ENCODE data around the gene TMEM259. TPM values are rescaled to one million over a fixed set of nuclear protein-coding genes. Genes with fewer than 3 reads are reported as not detected.

Gene TMEM259
- total RNA-seq, 4 donors from 2014 or later: 101 to 182 (median 146) TPM

- WGBS, 2 donors: 90 to 94% methylated on average over 5 to 8 of the region's 17 CpGs
- no peak for DNase-seq
These were observed 27.5 kb downstream of the TMEM259 start for GRCh38 chr19:993361-993830.

GRCh38 chr19:992670-993055, 28.3 kb downstream of the TMEM259 start:
- intact Hi-C loops (cut with DNase I): no loop called here
- Histone ChIP-seq H3K27ac (no peak overlapping the region), H3K9me3 (no peaks in the 10 kb centered on the region), H3K4me1 (peaks cover 11 to 21% (median 12%) of the 10 kb centered on the region in 3 donors), H3K27me3 (peaks cover 0 to 40% (median 6%) of the 10 kb centered on the region in 4 donors), H3K36me3 (peaks cover 6 to 64% (median 7%) of the 10 kb centered on the region in 3 donors), H3K4me3 (no peak overlapping the region)
- TF ChIP-seq POLR2A (IDR thresholded peaks at IDR 0.05) (no peak), CTCF (IDR thresholded peaks at IDR 0.05) (no peak)
- 95 to 96% methylated on average over 11 of the region's 13 CpGs for WGBS, 2 donors
- no peak for DNase-seq

More at GRCh38 chr19:993361-993830, 27.5 kb downstream of the TMEM259 start:
- Histone ChIP-seq H3K27ac (no peak overlapping the region), H3K36me3 (peaks cover 6 to 60% (median 7%) of the 10 kb centered on the region in 3 donors), H3K4me1 (peaks cover 11 to 21% (median 12%) of the 10 kb centered on the region in 3 donors), H3K9me3 (no peaks in the 10 kb centered on the region), H3K27me3 (peaks cover 0 to 48% (median 6%) of the 10 kb centered on the region in 4 donors), H3K4me3 (no peak overlapping the region)
- intact Hi-C loops (cut with DNase I): no loop called here
- TF ChIP-seq CTCF (IDR thresholded peaks at IDR 0.05): no peak
- TF ChIP-seq POLR2A (IDR thresholded peaks at IDR 0.05): no peak

- TF ChIP-seq CTCF (IDR thresholded peaks at IDR 0.05) (no peak), POLR2A (IDR thresholded peaks at IDR 0.05) (no peak)
- no peak for DNase-seq
- 80 to 91% methylated on average over 2 to 23 of the region's 42 CpGs for WGBS, 2 donors
- Histone ChIP-seq H3K4me3 (no peak overlapping the region), H3K36me3 (peaks cover 6 to 70% (median 7%) of the 10 kb centered on the region in 3 donors), H3K9me3 (no peaks in the 10 kb centered on the region), H3K27me3 (peaks cover 0 to 35% (median 5%) of the 10 kb centered on the region in 4 donors), H3K4me1 (peaks cover 11 to 21% (median 12%) of the 10 kb centered on the region in 3 donors), H3K27ac (no peak overlapping the region)
- intact Hi-C loops (cut with DNase I): no loop called here
These were observed 28.8 kb downstream of the TMEM259 start for GRCh38 chr19:991932-992669.

GRCh38 chr19:991174-991931, 29.6 kb downstream of the TMEM259 start:
- TF ChIP-seq CTCF (IDR thresholded peaks at IDR 0.05) (no peak), POLR2A (IDR thresholded peaks at IDR 0.05) (no peak)

More at GRCh38 chr19:991174-991931, 29.6 kb downstream of the TMEM259 start:
- no peak for DNase-seq
- WGBS, 2 donors: no CpG with 5 or more reads among the region's 47 CpGs
- intact Hi-C loops (cut with DNase I): no loop called here
- peaks cover 6 to 77% (median 14%) of the 10 kb centered on the region in 3 donors for H3K36me3 ChIP-seq
- no peak overlapping the region for H3K4me3 ChIP-seq
- peak overlapping the region in 1 of 4 donors; percentile 25 for H3K27ac ChIP-seq
- H3K9me3 ChIP-seq: no peaks in the 10 kb centered on the region
- H3K27me3 ChIP-seq: peaks cover 0 to 27% (median 2%) of the 10 kb centered on the region in 4 donors
- peaks cover 8 to 16% (median 9%) of the 10 kb centered on the region in 3 donors for H3K4me1 ChIP-seq

Measured in esophagus squamous epithelium (tissue), 5 donors.